Choroid plexus epithelial cell (primary cell): ENCODE measurements around the gene PPWD1.
"Not testable (repeated sequence)": the region's sequence is repeated elsewhere in the genome, so short reads cannot be mapped to it uniquely, and the experiment has no call there.

Source experiments
- DNase-seq: peaks from one replicate; pipeline ENCODE4 v3.0.0-alpha.2; 2010; ENCODE audit warnings: low read depth
- H3K4me3 ChIP-seq: 2 replicates; pipeline ENCODE4 v1.5.1; 2011; ENCODE audit warnings: low read depth, mild to moderate bottlenecking, control low read depth, low read length, moderate library complexity
- TF ChIP-seq, protein P1 (sequence below): conservative IDR thresholded peaks from 2 replicates; pipeline ENCODE4 v1.5.1; 2011; ENCODE audit warnings: low read depth, mild to moderate bottlenecking, control low read depth, inconsistent platforms, low read length, moderate library complexity

The PPWD1 gene

GRCh38 chr5:65566505-65566904 lies 3.4 kb downstream of the PPWD1 start:
- DNase-seq: no peak
- TF ChIP-seq, protein P1, sequence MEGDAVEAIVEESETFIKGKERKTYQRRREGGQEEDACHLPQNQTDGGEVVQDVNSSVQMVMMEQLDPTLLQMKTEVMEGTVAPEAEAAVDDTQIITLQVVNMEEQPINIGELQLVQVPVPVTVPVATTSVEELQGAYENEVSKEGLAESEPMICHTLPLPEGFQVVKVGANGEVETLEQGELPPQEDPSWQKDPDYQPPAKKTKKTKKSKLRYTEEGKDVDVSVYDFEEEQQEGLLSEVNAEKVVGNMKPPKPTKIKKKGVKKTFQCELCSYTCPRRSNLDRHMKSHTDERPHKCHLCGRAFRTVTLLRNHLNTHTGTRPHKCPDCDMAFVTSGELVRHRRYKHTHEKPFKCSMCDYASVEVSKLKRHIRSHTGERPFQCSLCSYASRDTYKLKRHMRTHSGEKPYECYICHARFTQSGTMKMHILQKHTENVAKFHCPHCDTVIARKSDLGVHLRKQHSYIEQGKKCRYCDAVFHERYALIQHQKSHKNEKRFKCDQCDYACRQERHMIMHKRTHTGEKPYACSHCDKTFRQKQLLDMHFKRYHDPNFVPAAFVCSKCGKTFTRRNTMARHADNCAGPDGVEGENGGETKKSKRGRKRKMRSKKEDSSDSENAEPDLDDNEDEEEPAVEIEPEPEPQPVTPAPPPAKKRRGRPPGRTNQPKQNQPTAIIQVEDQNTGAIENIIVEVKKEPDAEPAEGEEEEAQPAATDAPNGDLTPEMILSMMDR: no peak
- no peak overlapping the region for H3K4me3 ChIP-seq

DNA sequence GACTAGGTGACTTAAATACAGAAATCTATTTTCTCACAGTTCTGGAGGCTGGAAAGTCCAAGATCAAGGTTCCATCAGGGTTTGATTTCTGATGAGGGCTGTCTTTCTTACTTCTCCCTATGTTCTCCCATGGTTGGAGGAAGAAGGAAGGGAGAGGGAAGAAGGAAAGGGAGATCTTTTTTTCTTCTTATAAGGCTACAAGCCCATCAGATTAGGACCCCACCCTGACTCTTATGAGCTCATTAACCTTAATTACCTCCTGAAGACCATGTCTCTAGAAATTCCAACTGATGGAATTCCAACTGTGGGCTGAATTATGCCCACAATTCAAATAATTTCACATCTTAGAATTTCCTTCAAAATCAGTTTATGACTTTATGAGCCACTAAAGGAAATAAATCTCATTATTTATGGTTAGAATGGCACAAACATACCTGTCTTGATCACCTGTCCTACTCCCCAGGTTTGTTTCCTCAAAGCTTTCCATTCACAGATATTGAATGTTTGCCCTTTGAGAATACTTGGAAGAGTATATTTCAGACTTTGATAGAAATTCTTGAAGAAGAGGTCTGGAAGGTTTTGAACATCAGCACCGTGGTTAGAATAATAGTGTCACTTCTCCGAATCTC lies 7.6 kb downstream of the PPWD1 start:
- TF ChIP-seq, protein P1: no peak
- no peak for DNase-seq
- no peak overlapping the region for H3K4me3 ChIP-seq

DNA sequence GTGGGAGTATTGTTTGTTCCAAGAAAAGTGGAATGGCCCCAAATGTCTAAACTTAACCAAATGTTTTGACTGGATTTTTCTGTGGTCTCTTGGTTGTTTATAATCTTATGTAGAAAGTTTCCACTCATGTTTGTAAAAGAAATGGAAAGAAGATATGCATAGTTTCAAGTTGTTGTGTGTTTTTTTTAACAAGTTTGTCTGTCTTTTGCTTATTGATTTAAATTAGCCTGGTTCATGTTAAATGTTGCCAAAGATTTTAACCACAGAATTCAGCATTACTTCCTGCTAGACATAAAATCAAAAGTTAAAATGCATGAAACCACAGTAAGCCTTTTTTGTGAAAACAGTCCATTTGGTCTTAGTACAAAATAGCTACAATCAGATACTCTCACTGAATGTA lies 14.0 kb downstream of the PPWD1 start:
- peak; percentile 3 for DNase-seq
- H3K4me3 ChIP-seq: no peak overlapping the region
- TF ChIP-seq, protein P1: no peak

GRCh38 chr5:65588694-65589093 lies 25.6 kb downstream of the PPWD1 start:
- TF ChIP-seq, protein P1: no peak
- no peak overlapping the region for H3K4me3 ChIP-seq
- DNase-seq: peak; percentile 5

- not testable (repeated sequence) for H3K4me3 ChIP-seq, DNase-seq
Measured at GRCh38 chr5:65601761-65602160, 38.7 kb downstream of the PPWD1 start.

- TF ChIP-seq, protein P1: no peak
- H3K4me3 ChIP-seq: no peak overlapping the region
- DNase-seq: peak; percentile 67
Measured at GRCh38 chr5:65611524-65611923, 48.4 kb downstream of the PPWD1 start.

DNA sequence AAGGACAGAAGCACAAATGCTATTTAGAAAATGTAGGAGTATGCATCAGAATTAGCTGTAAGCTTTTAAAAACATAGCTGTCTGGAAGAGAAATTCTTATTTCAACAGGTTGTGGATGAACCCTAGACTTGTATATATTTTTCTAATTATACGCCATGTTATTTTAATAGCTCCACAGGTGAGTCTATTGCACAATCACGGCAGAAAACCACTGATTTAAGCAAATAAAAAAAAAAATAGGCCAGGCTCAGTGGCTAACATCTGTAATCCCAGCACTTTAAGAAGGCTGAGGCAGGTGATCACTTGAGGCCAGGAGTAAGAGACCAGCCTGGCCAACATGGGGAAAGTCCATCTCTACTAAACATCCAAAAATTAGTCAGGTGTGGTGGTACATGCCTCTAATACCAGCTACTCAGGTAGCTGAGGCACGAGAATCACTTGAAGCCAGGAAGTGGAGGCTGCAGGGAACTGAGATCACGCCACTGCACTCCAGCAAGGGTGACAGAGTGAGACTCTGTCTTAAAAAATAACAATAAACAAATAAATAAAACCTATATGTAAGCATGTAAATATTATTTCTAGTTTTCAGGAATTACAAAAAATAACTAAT lies 49.3 kb downstream of the PPWD1 start:
- H3K4me3 ChIP-seq: no peak overlapping the region
- no peak for DNase-seq
- TF ChIP-seq, protein P1: no peak
